HG03460 (cell line): ENCODE data around the gene TAS2R39.

Experiments
- ATAC-seq: cut with Tn5 transposase; IDR thresholded peaks from one replicate; pipeline ENCODE4 v1.9.1; 2021; ENCODE audit not compliant: unreplicated experiment

The TAS2R39 gene

GRCh38 chr7:143214789-143215679 is 31.8 kb downstream of the TAS2R39 start:
- peak; percentile 91 for ATAC-seq

GRCh38 chr7:143216151-143216550 is 32.9 kb downstream of the TAS2R39 start:
- ATAC-seq: no peak

GRCh38 chr7:143216686-143217085 is 33.5 kb downstream of the TAS2R39 start:
- no peak for ATAC-seq

DNA sequence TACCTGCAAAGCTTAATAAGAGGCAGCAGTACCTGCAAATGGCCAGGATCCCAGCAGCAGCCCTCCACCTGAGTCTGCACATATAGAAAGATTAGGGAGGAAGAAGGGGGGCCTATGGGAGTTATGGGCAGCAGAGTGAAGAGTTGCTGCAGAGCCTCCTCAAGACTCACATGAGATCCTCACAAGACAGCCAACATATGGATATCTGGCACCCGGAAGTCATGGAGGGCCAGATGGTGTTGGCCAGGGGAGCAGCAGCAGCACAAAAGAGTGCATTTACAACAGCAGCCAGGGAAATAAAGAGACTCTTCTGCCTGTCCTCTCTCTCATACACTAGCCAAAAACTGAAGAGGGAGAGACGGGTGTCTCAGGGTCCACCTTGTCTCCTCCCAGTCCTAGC is 34.6 kb downstream of the TAS2R39 start:
- ATAC-seq: no peak

- ATAC-seq: no peak
Observed at GRCh38 chr7:143221286-143221685, 38.1 kb downstream of the TAS2R39 start.

DNA sequence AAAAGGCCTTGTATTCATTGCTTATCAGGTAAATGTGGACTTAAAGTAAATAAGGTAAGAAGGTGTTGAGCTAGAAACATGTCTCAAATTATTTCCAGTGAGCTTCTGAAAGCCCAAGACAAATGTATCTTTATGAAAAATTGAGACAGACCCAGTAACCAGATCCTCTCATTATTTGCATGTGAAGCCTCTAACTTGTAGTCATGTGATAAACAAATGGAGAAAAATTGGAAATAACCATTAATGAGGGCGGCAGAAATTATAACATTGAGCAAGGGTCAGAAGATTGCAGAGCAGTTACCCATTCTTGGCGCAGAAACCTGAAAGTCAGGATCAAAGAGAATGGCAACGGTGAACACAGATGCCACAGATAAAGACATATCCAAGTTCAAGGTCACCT is 38.5 kb downstream of the TAS2R39 start, which contains the start of gene TAS2R40:
Gene TAS2R40 (plus strand): TSS at position 301 of the 400 bp plus-strand sequence. CDS start 42 bp downstream, at position 343.
- ATAC-seq: no peak

GRCh38 chr7:143222782-143223181 is 39.6 kb downstream of the TAS2R39 start:
- no peak for ATAC-seq

DNA sequence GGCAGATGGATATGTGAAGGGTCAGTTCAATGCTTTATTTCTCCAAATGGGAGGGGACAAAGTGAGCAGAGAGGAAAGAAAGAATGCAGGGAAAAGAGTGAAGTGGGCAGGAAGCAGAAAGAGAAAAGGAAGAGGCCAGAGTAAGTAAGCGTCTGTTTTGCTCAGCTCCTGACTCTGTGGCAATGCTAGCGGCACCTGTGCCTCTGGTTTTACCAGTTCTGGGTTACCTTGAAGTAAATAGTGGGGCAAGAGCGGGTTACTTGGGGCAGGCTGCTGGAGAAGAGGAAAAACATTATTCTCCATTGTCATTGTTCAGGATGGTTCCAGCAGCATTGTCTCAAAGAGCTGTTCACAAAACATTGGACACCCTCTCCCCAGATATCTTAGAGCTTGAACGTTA is 40.6 kb downstream of the TAS2R39 start:
- no peak for ATAC-seq

DNA sequence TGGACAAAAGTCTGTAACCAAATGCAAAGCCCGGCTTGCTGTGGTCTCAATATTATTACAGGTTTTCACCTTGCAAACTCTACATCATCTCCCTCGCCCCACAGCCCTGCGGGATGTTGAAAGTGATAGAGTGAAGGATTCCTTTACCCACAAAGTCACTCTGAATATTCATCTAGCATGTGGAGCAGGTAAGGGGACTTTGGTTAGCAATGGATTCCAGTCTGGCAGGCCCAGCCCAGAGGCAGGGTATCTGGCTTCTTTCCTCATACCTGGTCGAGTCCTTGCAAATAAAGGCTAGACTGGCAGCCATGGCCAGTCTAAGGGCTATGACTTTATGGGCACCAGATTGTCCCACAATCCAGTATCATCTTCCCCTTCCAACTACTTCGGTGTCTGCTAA is 41.8 kb downstream of the TAS2R39 start:
- no peak for ATAC-seq

- ATAC-seq: no peak
Observed at GRCh38 chr7:143227806-143228205, 44.6 kb downstream of the TAS2R39 start.

GRCh38 chr7:143229054-143229790 is 46.0 kb downstream of the TAS2R39 start:
- ATAC-seq: no peak

DNA sequence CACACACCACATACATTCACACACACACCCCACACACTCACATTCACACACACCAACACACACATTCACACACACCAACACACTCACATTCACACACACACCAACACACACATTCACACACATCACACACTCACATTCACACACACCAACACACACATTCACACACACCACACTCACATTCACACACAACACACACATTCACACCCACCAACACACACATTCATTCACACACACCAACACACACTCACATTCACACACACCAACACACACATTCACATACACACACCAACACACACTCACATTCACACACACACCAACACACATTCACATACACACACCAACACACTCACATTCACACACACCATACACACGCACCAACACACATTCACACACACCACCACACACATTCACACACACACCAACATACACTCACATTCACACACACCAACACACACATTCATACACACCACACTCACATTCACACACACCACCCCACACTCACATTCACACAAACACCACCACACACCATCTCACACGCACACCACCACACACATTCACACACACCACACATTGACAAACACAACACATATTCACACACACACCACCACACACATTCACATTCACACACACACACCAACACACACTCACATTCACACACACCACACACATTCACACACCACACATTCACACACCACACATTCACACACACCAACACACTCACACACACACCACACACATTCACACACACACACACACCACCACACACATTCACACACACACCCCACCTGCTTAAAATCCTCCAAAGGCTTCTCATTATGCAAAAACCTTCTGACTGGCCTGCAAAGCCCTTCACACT is 47.6 kb downstream of the TAS2R39 start:
- ATAC-seq: no peak
